ENCODE measurements around the gene SLC22A23.

The SLC22A23 gene

DNA sequence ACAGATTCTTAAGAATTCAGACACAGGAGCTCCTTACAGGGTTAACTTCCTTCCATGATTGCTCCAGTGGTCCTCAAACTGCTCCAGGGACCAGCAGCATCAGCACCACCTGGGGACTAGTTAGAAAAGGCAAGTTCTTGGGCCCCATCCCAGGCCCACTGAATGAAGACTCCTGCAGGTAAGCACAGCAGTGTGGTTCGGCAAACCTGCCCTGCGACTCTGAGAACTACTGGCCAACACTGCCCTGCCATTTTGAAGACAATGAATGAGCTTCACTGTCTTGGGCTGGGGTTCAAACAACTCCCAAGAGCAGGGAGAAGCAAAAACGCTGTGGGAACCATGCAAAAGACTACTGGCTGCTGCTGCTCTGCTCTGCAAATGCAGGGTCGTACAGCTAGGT is 39.4 kb downstream of the SLC22A23 start:
- DNase-seq (ENCODE audit: extremely low read depth, insufficient read length): no peak

GRCh38 chr6:3415490-3415889 is 41.4 kb downstream of the SLC22A23 start:
- Histone ChIP-seq H3K27me3 (replicated peaks; ENCODE audit: control insufficient read depth, insufficient read depth, low read length) (no peaks in the 10 kb centered on the region; the same call in 1 of the 2 replicates), H3K4me3 (replicated peaks; ENCODE audit: low read depth, low read length) (no peak overlapping the region), H3K36me3 (ENCODE audit: control insufficient read depth, insufficient read depth, low read length) (no peaks in the 10 kb centered on the region)
- TF ChIP-seq CTCF (IDR thresholded peaks at IDR 0.05; ENCODE audit: insufficient read depth, low read length, poor library complexity, severe bottlenecking): no peak
- DNase-seq (ENCODE audit: extremely low read depth, insufficient read length): no peak

More for the DNA sequence above, 39.4 kb downstream of the SLC22A23 start:
- H3K27me3 ChIP-seq (replicated peaks; ENCODE audit: control insufficient read depth, insufficient read depth, low read length): no peaks in the 10 kb centered on the region; the same call in 1 of the 2 replicates
- no peak for TF ChIP-seq CTCF (IDR thresholded peaks at IDR 0.05; ENCODE audit: insufficient read depth, low read length, poor library complexity, severe bottlenecking)
- no peaks in the 10 kb centered on the region for H3K36me3 ChIP-seq (ENCODE audit: control insufficient read depth, insufficient read depth, low read length)
- no peak overlapping the region for H3K4me3 ChIP-seq (replicated peaks; ENCODE audit: low read depth, low read length)

GRCh38 chr6:3415082-3415453 is 41.8 kb downstream of the SLC22A23 start:
- Histone ChIP-seq H3K27me3 (replicated peaks; ENCODE audit: control insufficient read depth, insufficient read depth, low read length) (no peaks in the 10 kb centered on the region; the same call in 1 of the 2 replicates), H3K4me3 (replicated peaks; ENCODE audit: low read depth, low read length) (no peak overlapping the region), H3K36me3 (ENCODE audit: control insufficient read depth, insufficient read depth, low read length) (no peaks in the 10 kb centered on the region)
- no peak for TF ChIP-seq CTCF (IDR thresholded peaks at IDR 0.05; ENCODE audit: insufficient read depth, low read length, poor library complexity, severe bottlenecking)
- DNase-seq (ENCODE audit: extremely low read depth, insufficient read length): no peak

DNA sequence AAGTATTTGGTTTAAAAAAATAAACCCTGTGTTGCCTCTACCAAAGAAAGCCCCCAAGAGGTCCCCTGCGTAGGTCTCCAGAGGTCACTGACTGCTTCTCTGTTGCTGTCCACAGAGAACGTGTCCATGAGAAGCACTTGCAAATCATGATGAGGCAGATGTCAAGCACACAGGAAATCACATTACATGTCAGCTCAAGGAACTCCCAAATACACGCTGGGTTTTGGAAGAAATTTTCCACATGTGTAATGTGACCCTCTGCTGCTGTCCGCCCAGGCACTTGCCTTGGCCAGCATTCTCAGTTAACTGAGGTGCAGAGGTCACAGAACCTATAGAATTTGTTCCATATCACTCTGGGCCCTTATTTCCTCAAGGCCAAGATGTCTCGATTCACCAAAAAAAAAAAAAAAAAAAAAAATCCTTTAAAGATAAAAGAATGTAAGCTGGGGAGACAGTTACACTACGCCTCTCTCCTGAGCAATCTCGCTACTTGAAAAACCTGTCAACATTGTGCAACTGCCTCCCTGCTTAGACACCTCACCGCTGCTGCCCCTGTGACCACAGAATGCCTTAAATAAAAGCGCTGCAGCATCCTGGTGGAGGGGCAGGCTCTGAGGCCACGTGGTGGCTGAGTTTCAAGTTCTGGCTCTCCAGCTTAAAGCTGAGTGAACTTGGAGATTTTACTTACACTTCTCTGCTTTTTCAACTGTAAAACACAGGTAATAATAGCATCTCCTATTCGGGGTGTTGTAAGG is 42.3 kb downstream of the SLC22A23 start:
- Histone ChIP-seq H3K27me3 (replicated peaks; ENCODE audit: control insufficient read depth, insufficient read depth, low read length) (no peaks in the 10 kb centered on the region; the same call in none of the 2 replicates), H3K36me3 (ENCODE audit: control insufficient read depth, insufficient read depth, low read length) (no peaks in the 10 kb centered on the region), H3K4me3 (replicated peaks; ENCODE audit: low read depth, low read length) (no peak overlapping the region)
- DNase-seq (ENCODE audit: extremely low read depth, insufficient read length): peak; percentile 37
- no peak for TF ChIP-seq CTCF (IDR thresholded peaks at IDR 0.05; ENCODE audit: insufficient read depth, low read length, poor library complexity, severe bottlenecking)

DNA sequence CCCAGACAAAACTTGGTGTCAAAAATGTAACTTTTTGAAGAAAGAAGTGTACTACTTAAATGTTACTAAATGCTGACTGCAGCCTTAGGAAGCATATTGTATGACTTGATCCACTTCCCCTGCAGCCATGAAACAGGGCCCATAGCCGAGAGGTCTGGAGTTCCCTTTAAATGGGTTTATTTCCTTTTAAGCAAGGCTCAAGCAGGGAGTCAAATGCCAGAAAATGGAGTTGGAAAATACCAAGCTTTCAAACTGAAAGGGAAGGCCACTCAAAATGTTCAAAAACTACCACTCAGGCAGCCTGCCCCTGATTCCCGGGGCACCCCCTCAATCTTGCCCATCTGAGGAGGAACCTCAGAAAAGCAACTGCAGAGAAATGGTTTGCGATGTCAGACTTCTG is 43.3 kb downstream of the SLC22A23 start:
- no peak for DNase-seq (ENCODE audit: extremely low read depth, insufficient read length)
- H3K27me3 ChIP-seq (replicated peaks; ENCODE audit: control insufficient read depth, insufficient read depth, low read length): no peaks in the 10 kb centered on the region; the same call in none of the 2 replicates
- TF ChIP-seq CTCF (IDR thresholded peaks at IDR 0.05; ENCODE audit: insufficient read depth, low read length, poor library complexity, severe bottlenecking): no peak
- no peak overlapping the region for H3K4me3 ChIP-seq (replicated peaks; ENCODE audit: low read depth, low read length)
- no peaks in the 10 kb centered on the region for H3K36me3 ChIP-seq (ENCODE audit: control insufficient read depth, insufficient read depth, low read length)
